OCI-LY1 (cell line): Measurements from ENCODE around the gene HMG20A.

Source experiments
- H2AFZ ChIP-seq: fragments of 200-600 bp; sonication (generic), shearing (Covaris generic); 2 replicates; pipeline ENCODE4 v1.6.0; 2014; ENCODE audit warnings: antibody characterized with exemption, mild to moderate bottlenecking, low read length
- H3F3A ChIP-seq: fragments of 200-600 bp; sonication (generic), shearing (Covaris generic); 2 replicates; pipeline ENCODE4 v1.6.0; 2014; ENCODE audit warnings: mild to moderate bottlenecking, antibody characterized with exemption, low read length, moderate library complexity; ENCODE audit not compliant: insufficient read depth
- H3K27ac ChIP-seq: fragments of 200-600 bp; sonication (generic); 2 replicates; pipeline ENCODE4 v1.5.1; 2014; ENCODE audit warnings: low read length, mixed run types, mild to moderate bottlenecking, low read depth; ENCODE audit not compliant: poor library complexity, severe bottlenecking
- H3K27me3 ChIP-seq: fragments of 200-600 bp; sonication (generic); 2 replicates; pipeline ENCODE4 v1.6.0; 2014; ENCODE audit warnings: antibody characterized with exemption, mild to moderate bottlenecking, low read length, moderate library complexity; ENCODE audit not compliant: insufficient read depth
- H3K36me3 ChIP-seq: fragments of 200-600 bp; sonication (generic); 2 replicates; pipeline ENCODE4 v1.6.1; 2014; ENCODE audit warnings: mild to moderate bottlenecking, antibody characterized with exemption, low read length, moderate library complexity, mixed read lengths; ENCODE audit not compliant: insufficient read depth
- H3K4me1 ChIP-seq: fragments of 200-600 bp; sonication (generic); 2 replicates; pipeline ENCODE4 v1.5.1; 2014; ENCODE audit warnings: mild to moderate bottlenecking, low read length, moderate library complexity; ENCODE audit not compliant: insufficient read depth, severe bottlenecking
- H3K4me2 ChIP-seq: fragments of 200-600 bp; sonication (generic), shearing (Covaris generic); 2 replicates; pipeline ENCODE4 v1.6.1; 2014; ENCODE audit warnings: low read length
- H3K4me3 ChIP-seq: fragments of 200-600 bp; sonication (generic); 2 replicates; pipeline ENCODE4 v1.5.1; 2014; ENCODE audit warnings: low read length, low read depth, mild to moderate bottlenecking, mixed read lengths; ENCODE audit not compliant: poor library complexity, severe bottlenecking
- H3K79me2 ChIP-seq: fragments of 200-600 bp; shearing (Covaris generic); 2 replicates; pipeline ENCODE4 v1.6.1; 2016; ENCODE audit warnings: mixed run types, low read length, mixed read lengths; ENCODE audit not compliant: insufficient read depth
- H3K9ac ChIP-seq: fragments of 200-600 bp; sonication (generic), shearing (Covaris generic); 2 replicates; pipeline ENCODE4 v1.6.1; 2014; ENCODE audit warnings: mild to moderate bottlenecking, low read length, mixed read lengths
- H3K9me2 ChIP-seq: fragments of 200-600 bp; sonication (generic), shearing (Covaris generic); 2 replicates; pipeline ENCODE4 v1.6.1; 2014; ENCODE audit warnings: low read depth, mild to moderate bottlenecking, low read length, mixed read lengths
- H3K9me3 ChIP-seq: fragments of 200-600 bp; shearing (Covaris generic); 2 replicates; pipeline ENCODE4 v1.6.1; 2014; ENCODE audit warnings: low read length, mixed read lengths
- H4K20me1 ChIP-seq: fragments of 200-600 bp; sonication (generic), shearing (Covaris generic); 2 replicates; pipeline ENCODE4 v1.6.0; 2016; ENCODE audit warnings: mild to moderate bottlenecking, low read length; ENCODE audit not compliant: insufficient read depth
- CTCF ChIP-seq: fragments of 200-600 bp; sonication (generic), shearing (Covaris generic); IDR thresholded peaks from 2 replicates; pipeline ENCODE4 v1.5.1; 2017; ENCODE audit warnings: mild to moderate bottlenecking, antibody characterized with exemption, low read length, moderate library complexity, mixed read lengths
- EZH2 ChIP-seq: fragments of 200-600 bp; sonication (generic), shearing (Covaris generic); IDR thresholded peaks from 2 replicates; pipeline ENCODE4 v1.8.0; 2017; ENCODE audit warnings: borderline replicate concordance, mixed run types, mild to moderate bottlenecking, antibody characterized with exemption, low read length, moderate library complexity, mixed read lengths

HMG20A gene

GRCh38 chr15:77532067-77532710, 111.5 kb downstream of the HMG20A start:
- TF ChIP-seq EZH2 (no peak), CTCF (no peak)
- H4K20me1 ChIP-seq = no peaks in the 10 kb centered on the region
- no peaks in the 10 kb centered on the region for H3K4me1 ChIP-seq
- H3K27me3 ChIP-seq = no peaks in the 10 kb centered on the region
- H3K4me2 ChIP-seq = no peak overlapping the region
- no peaks in the 10 kb centered on the region for H3F3A ChIP-seq
- H3K4me3 ChIP-seq = no peak overlapping the region
- H3K9me2 ChIP-seq = no peaks in the 10 kb centered on the region
- H3K9me3 ChIP-seq = no peaks in the 10 kb centered on the region
- no peaks in the 10 kb centered on the region for H3K79me2 ChIP-seq
- H3K27ac ChIP-seq = no peak overlapping the region
- no peak overlapping the region for H2AFZ ChIP-seq
- H3K36me3 ChIP-seq = no peaks in the 10 kb centered on the region
- H3K9ac ChIP-seq = no peak overlapping the region

DNA sequence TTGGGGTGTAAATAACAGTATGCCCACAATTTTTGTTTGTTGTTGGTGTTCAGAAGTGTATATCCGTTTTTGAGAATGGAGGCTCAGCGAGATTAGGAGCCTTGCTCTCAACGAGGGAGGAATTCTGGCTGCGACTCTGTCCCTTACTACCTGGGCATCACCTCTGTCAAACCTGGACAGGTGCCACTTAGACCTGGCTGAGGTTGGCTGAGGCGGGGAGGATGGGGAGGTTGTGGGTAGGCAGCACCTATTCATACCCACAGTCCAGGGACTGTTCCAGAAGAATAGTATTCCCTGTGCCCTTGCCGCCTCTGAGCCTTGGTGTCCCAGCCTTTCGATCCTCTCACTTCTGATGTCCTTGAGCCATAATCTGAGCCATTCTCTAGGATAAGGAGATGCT, 112.2 kb downstream of the HMG20A start:
- Histone ChIP-seq H3K4me2 (no peak overlapping the region), H3K9me3 (no peaks in the 10 kb centered on the region), H4K20me1 (no peaks in the 10 kb centered on the region), H3K27me3 (no peaks in the 10 kb centered on the region), H3K4me3 (no peak overlapping the region), H3K79me2 (no peaks in the 10 kb centered on the region), H3K36me3 (no peaks in the 10 kb centered on the region), H2AFZ (no peak overlapping the region), H3K4me1 (peaks cover 6% of the 10 kb centered on the region), H3F3A (no peaks in the 10 kb centered on the region), H3K9ac (no peak overlapping the region), H3K27ac (no peak overlapping the region), H3K9me2 (no peaks in the 10 kb centered on the region)
- no peak for TF ChIP-seq CTCF
- no peak for TF ChIP-seq EZH2

DNA sequence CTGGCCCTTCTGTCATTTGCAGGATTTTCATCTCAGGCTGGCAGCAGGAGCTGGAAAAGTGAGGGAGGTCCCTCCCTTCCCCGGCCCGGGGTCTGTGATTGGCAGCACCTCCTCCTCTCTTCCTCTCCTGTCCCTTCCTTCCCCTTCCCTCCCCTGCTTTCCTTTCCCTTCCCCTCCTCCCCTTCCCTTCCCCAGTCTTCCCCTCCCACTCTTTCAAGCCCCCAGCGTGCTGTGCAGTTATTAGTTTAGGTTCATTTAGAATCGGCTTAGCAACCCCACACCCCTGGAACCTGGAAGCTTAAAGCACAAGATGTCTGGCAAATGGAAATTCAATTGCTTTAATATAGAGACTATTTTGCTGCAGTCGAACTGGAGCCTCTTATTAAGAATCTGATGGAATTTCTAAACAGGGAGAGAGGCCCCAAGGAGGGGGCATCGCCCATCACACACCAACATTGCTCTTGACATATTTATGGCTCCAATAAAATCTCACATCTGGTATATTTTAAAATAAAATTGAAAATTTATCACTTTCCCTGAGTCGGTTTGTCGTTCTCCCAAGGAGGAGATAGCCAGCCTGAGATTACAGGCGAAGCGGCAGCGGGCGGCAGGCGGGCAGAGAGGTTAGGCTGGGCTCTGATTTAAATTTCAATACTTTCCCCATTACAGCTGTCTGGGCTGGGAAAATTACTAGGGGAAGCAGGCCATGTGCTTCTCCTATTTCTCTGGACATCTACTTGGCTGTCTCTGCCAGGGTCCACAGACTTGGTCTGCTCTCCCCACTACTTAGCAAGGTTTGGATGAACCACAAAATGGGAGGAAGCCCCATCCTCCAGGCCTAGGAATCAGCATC, 113.1 kb downstream of the HMG20A start:
- Histone ChIP-seq H3K27me3 (no peaks in the 10 kb centered on the region), H3K79me2 (no peaks in the 10 kb centered on the region), H3K9me3 (no peaks in the 10 kb centered on the region), H3K9me2 (no peaks in the 10 kb centered on the region), H3F3A (no peaks in the 10 kb centered on the region), H3K4me2 (no peak overlapping the region), H3K27ac (no peak overlapping the region), H3K9ac (no peak overlapping the region), H2AFZ (no peak overlapping the region), H3K4me3 (no peak overlapping the region), H4K20me1 (no peaks in the 10 kb centered on the region), H3K4me1 (peaks cover 13% of the 10 kb centered on the region), H3K36me3 (no peaks in the 10 kb centered on the region)
- no peak for TF ChIP-seq EZH2
- no peak for TF ChIP-seq CTCF
